Pancreas (tissue), 10 donors: ENCODE data around the gene NYAP1. TPM values are rescaled to one million over a fixed set of nuclear protein-coding genes. Genes with fewer than 3 reads are reported as not detected.
A peak's percentile ranks its signal among the peaks of the same experiment; 100 is the strongest.

ENCODE experiments used
- ATAC-seq, 4 donors: fragments of 200-7000 bp; cut with Tn5 transposase; one replicate each; pipeline versions ENCODE4 v1.8.0 to v1.9.1; 2020; ENCODE audit warnings: mild to moderate bottlenecking in 4 of 4, moderate library complexity in 4 of 4
- DNase-seq, 6 donors: peaks; one replicate each; pipeline ENCODE4 v3.0.0-alpha.2; 2020
- FAIRE-seq: peaks from 2 replicates; lab custom pipeline; 2012; peaks lifted over from hg19 to GRCh38; lab: Jason Lieb, UNC
- H3K27ac ChIP-seq, 4 donors: fragments of 200-600 bp; sonication (generic); 1 replicate in 3 of 4; 2 replicates in 1 of 4; pipeline versions ENCODE4 v1.5.0 to v1.8.0; 2020
- H3K27me3 ChIP-seq, 4 donors: fragments of 200-600 bp; one replicate each; pipeline ENCODE4 v1.8.0; 2021
- H3K36me3 ChIP-seq, 3 donors: fragments of 200-600 bp; sonication (generic) in 1 of 3; one replicate each; pipeline versions ENCODE4 v1.5.0 to v1.8.0; 2020 to 2021
- H3K4me1 ChIP-seq, 3 donors: fragments of 200-600 bp; one replicate each; pipeline ENCODE4 v1.8.0; 2021
- H3K4me3 ChIP-seq, 4 donors: fragments of 200-600 bp; sonication (generic) in 2 of 4; one replicate each; pipeline versions ENCODE4 v1.5.0 to v1.8.0; 2020 to 2021
- H3K9me3 ChIP-seq, 4 donors: fragments of 200-600 bp; one replicate each; pipeline ENCODE4 v1.8.0; 2021
- CTCF ChIP-seq, 4 donors: fragments of 200-600 bp; sonication (generic) in 3 of 4; IDR thresholded peaks; one replicate each; pipeline versions ENCODE4 v1.5.0 to v1.8.0; 2021; ENCODE audit warnings: antibody characterized with exemption in 4 of 4
- WGBS, 2 donors: extraction: QIAGEN DNeasy Blood & Tissue Kit; methylation state at CpG; one replicate each; pipeline ENCODE4 v1.1.7; 2013; 5-methylcytosine and 5-hydroxymethylcytosine counted together
- intact Hi-C, 3 donors: fragments of 100-400 bp; cut with DNase I; formaldehyde crosslinking; loops; one replicate each; pipeline versions ENCODE4 v1.11.1 to v1.14.2; 2022
- polyA plus RNA-seq, 2 donors: library from polyadenylated mRNA; stranded (reverse); fragments of 200-250 nt; gene quantifications; one replicate each; pipeline ENCODE4 v1.2.3, GENCODE V29; 2013
- total RNA-seq, 6 donors: library from RNA; stranded (reverse); fragmentation: NEBNext Ultra II Directional in 4 of 6; extraction: Animal tissue kit (Norgen Biotek cat#: 25700) in 4 of 6; gene quantifications; one replicate each; pipeline versions ENCODE4 v1.2.1 to v1.2.4, GENCODE V29; 2021 to 2023
- donor health status: healthy with polysubstance abuse.
- donor health status: DM: no; HTN: no; CAD: no; lungs with moderate emphysema.
- donor health status: DM: no; HTN: no; CAD: no.
- donor health status: control.
- donor health status: control.
- donor health status: Bipolar disorder and iron deficiency.
- donor health status: DM: yes; HTN: yes; CAD: no.
- donor health status: DM: no; HTN: no; CAD: no.
- donor health status: DM: no; HTN: no; CAD: no.
- donor health status: DM: yes; HTN: yes; CAD: no.

NYAP1 gene
- 1 to 10 TPM in 1 of 6 donors, under 1 TPM in 5; 0.25 to 1.1 (median 0.81) TPM for total RNA-seq
- polyA plus RNA-seq: 1 to 10 TPM; 3.7 to 4.8 TPM

DNA sequence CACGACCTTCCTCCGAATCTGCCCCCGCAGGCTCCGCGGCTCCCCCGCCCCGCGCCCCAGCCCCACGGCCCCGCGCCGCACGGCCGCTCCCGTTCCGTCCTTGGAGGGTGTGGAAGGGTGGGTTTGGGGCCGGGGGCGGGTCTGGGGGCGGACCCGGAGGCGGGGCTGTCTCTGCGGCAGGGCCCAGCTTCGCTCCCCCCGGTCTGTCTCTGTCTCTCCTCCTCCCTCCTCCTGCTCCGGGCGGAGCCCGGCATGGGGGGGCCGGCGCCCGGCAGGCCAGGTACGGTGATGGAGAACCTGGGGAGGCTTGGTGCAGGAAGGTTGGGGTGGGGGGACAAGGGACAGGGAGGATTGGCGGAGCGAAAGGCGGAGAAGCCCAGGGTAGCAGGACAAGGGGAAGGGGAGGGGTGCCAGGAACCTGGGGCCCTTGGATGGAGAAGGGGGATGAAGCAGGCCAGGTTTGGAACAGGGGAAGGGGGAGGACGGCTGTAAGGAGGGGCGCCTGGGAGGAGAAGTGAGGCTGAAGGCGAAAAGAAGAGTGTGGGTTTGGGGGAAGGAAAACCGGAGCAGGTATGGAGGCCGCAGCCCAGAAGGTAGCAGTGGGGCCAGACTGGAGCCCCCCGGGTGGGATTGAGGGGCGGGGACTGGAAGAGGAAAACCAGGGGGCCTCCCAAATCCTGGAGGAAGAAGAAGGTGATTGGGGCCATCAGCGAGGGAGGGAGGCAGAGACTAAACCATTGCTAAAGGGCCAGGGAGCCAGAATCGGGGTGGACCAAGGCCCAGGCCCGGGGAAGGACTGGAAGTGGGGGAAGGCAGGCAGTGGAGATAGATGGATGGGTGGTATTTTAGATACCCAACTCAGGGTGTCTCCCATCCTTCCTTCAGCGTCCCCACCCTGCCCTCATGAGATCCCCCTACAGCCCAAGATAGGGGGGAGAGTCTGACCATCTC lies at the start of gene NYAP1:
NYAP1 (plus strand) TSS at position 206 of the 951 bp plus-strand sequence. CDS start 1,385 bp downstream, outside the sequence.
- H3K36me3 ChIP-seq: no peaks in the 10 kb centered on the region
- intact Hi-C loops: loop anchor here in 1 of 3 donors (10.0 kb wide), 1 partner anchor 51 kb away; the partner anchor contains the start of gene AGFG2
- FAIRE-seq: no peak
- peak within 1 kb of the TSS; percentile 49 to 55 (median 50) for H3K4me3 ChIP-seq
- peak; percentile 32 to 53 (median 50) for ATAC-seq
- 28 to 70% methylated on average over 15 to 45 of the region's 45 CpGs for WGBS, 2 donors
- no peak for TF ChIP-seq CTCF (IDR thresholded peaks at IDR 0.05)
- DNase-seq: peak in 5 of 6 donors; percentile 51 to 85 (median 69)
- H3K9me3 ChIP-seq: no peaks in the 10 kb centered on the region
- peaks cover 0 to 8% (median 7%) of the 10 kb centered on the region in 3 donors for H3K4me1 ChIP-seq
- no peaks in the 10 kb centered on the region for H3K27me3 ChIP-seq
- peak within 1 kb of the TSS in 1 of 4 donors; percentile 22 for H3K27ac ChIP-seq

GRCh38 chr7:100434297-100435144 lies 49.2 kb upstream of the NYAP1 start:
- Histone ChIP-seq H3K27me3 (no peaks in the 10 kb centered on the region), H3K9me3 (no peaks in the 10 kb centered on the region), H3K36me3 (peaks cover 0 to 12% (median 0%) of the 10 kb centered on the region in 3 donors), H3K27ac (peak overlapping the region in 2 of 4 donors; percentile 94), H3K4me3 (peak overlapping the region in 3 of 4 donors; percentile 77 to 88 (median 87)), H3K4me1 (peaks cover 0 to 20% (median 10%) of the 10 kb centered on the region in 3 donors)
- FAIRE-seq (no peak), DNase-seq (no peak), ATAC-seq (no peak)
- intact Hi-C loops: no loop called here
- 73 to 76% methylated on average over 22 of the region's 22 CpGs for WGBS, 2 donors
- no peak for TF ChIP-seq CTCF (IDR thresholded peaks at IDR 0.05)

- intact Hi-C loops: no loop called here
- Histone ChIP-seq H3K4me3 (peak overlapping the region; percentile 70 to 88 (median 82)), H3K9me3 (no peaks in the 10 kb centered on the region), H3K36me3 (peaks cover 0 to 12% (median 0%) of the 10 kb centered on the region in 3 donors), H3K27ac (peak overlapping the region; percentile 86 to 94 (median 92)), H3K4me1 (peaks cover 0 to 19% (median 10%) of the 10 kb centered on the region in 3 donors), H3K27me3 (no peaks in the 10 kb centered on the region)
- peak; percentile 43 to 86 (median 64) for DNase-seq
- ATAC-seq: peak; percentile 42 to 61 (median 50)
- FAIRE-seq: no peak
- TF ChIP-seq CTCF (IDR thresholded peaks at IDR 0.05): no peak
- 1% methylated on average over 56 to 81 of the region's 81 CpGs for WGBS, 2 donors
These were observed 48.1 kb upstream of the NYAP1 start for GRCh38 chr7:100435401-100436304.
